Skeletal muscle cell (primary cell): ENCODE data around the gene MTF2.
A peak's percentile ranks its signal among the peaks of the same experiment; 100 is the strongest.
"Not testable (repeated sequence)": the region's sequence is repeated elsewhere in the genome, so short reads cannot be mapped to it uniquely, and the experiment has no call there.

ENCODE experiments used
- DNase-seq: peaks from one replicate; pipeline ENCODE4 v3.0.0-alpha.2; 2010; ENCODE audit warnings: low read depth
- H3K4me3 ChIP-seq: 2 replicates; pipeline ENCODE4 v1.5.1; 2011; ENCODE audit warnings: low read depth, mild to moderate bottlenecking, control low read depth, low read length, moderate library complexity

The MTF2 gene

GRCh38 chr1:93078986-93079654 is at the start of gene MTF2:
Gene MTF2, plus strand, starts transcription at chr1:93079283. Its CDS starts 244 bp downstream, at chr1:93079527.
- H3K4me3 ChIP-seq: peak within 1 kb of the TSS; percentile 98
- DNase-seq: peak; percentile 95

GRCh38 chr1:93029317-93029716 is 49.8 kb upstream of the MTF2 start:
- DNase-seq: no peak
- H3K4me3 ChIP-seq: no peak overlapping the region

- not testable (repeated sequence) for DNase-seq
Measured at GRCh38 chr1:93030191-93030590, 48.9 kb upstream of the MTF2 start.

GRCh38 chr1:93031711-93032110 is 47.4 kb upstream of the MTF2 start:
- DNase-seq: no peak
- H3K4me3 ChIP-seq: no peak overlapping the region

More at GRCh38 chr1:93030191-93030590, 48.9 kb upstream of the MTF2 start:
- not testable (repeated sequence) for H3K4me3 ChIP-seq

- no peak overlapping the region for H3K4me3 ChIP-seq
- DNase-seq: no peak
Measured at GRCh38 chr1:93033029-93033428, 46.1 kb upstream of the MTF2 start.

GRCh38 chr1:93033785-93034184 is 45.3 kb upstream of the MTF2 start:
- DNase-seq: no peak
- no peak overlapping the region for H3K4me3 ChIP-seq

- DNase-seq: no peak
- H3K4me3 ChIP-seq: no peak overlapping the region
Measured at GRCh38 chr1:93034397-93034796, 44.7 kb upstream of the MTF2 start.

- H3K4me3 ChIP-seq: no peak overlapping the region
- no peak for DNase-seq
Measured at GRCh38 chr1:93036672-93037071, 42.4 kb upstream of the MTF2 start.

GRCh38 chr1:93042187-93043056 is 36.7 kb upstream of the MTF2 start:
- DNase-seq: no peak
- no peak overlapping the region for H3K4me3 ChIP-seq

GRCh38 chr1:93043057-93043557 is 36.0 kb upstream of the MTF2 start:
- DNase-seq: no peak
- H3K4me3 ChIP-seq: no peak overlapping the region

- no peak overlapping the region for H3K4me3 ChIP-seq
- no peak for DNase-seq
Measured at GRCh38 chr1:93047618-93048017, 31.5 kb upstream of the MTF2 start.

GRCh38 chr1:93051961-93052360 is 27.1 kb upstream of the MTF2 start:
- no peak for DNase-seq
- no peak overlapping the region for H3K4me3 ChIP-seq

- H3K4me3 ChIP-seq: no peak overlapping the region
- peak; percentile 1 for DNase-seq
Measured at GRCh38 chr1:93056214-93056613, 22.9 kb upstream of the MTF2 start.

GRCh38 chr1:93056649-93057048 is 22.4 kb upstream of the MTF2 start:
- H3K4me3 ChIP-seq: no peak overlapping the region
- DNase-seq: no peak

- peak; percentile 1 for DNase-seq
- H3K4me3 ChIP-seq: no peak overlapping the region
Measured at GRCh38 chr1:93061895-93062792, 16.9 kb upstream of the MTF2 start.

GRCh38 chr1:93076268-93076667 is 2.8 kb upstream of the MTF2 start:
- no peak overlapping the region for H3K4me3 ChIP-seq
- no peak for DNase-seq

GRCh38 chr1:93078203-93078602 is 880 bp upstream of the MTF2 start:
- peak overlapping the region; percentile 98 for H3K4me3 ChIP-seq
- no peak for DNase-seq

GRCh38 chr1:93078638-93078985 is 471 bp upstream of the MTF2 start:
- no peak for DNase-seq
- H3K4me3 ChIP-seq: peak overlapping the region; percentile 98

- H3K4me3 ChIP-seq: peak overlapping the region; percentile 98
- DNase-seq: peak; percentile 1
Measured at GRCh38 chr1:93079685-93080141, 630 bp downstream of the MTF2 start.
